Thoracic aorta endothelial cell (primary cell): ENCODE results near the gene LGALS7B. TPM values are rescaled to one million over a fixed set of nuclear protein-coding genes. Genes with fewer than 3 reads are reported as not detected.

Experiments
- small RNA-seq: library from RNA; depleted of rRNA; stranded (forward); fragments of <200 nt; gene quantifications from one replicate; pipeline ENCODE3, GENCODE V24; 2012
- total RNA-seq: library from RNA; depleted of rRNA; stranded (reverse); fragments of >200 nt; gene quantifications from 2 replicates; pipeline ENCODE4 v1.2.3, GENCODE V29; 2012

The LGALS7B gene
- total RNA-seq = not detected in 2 replicates

DNA sequence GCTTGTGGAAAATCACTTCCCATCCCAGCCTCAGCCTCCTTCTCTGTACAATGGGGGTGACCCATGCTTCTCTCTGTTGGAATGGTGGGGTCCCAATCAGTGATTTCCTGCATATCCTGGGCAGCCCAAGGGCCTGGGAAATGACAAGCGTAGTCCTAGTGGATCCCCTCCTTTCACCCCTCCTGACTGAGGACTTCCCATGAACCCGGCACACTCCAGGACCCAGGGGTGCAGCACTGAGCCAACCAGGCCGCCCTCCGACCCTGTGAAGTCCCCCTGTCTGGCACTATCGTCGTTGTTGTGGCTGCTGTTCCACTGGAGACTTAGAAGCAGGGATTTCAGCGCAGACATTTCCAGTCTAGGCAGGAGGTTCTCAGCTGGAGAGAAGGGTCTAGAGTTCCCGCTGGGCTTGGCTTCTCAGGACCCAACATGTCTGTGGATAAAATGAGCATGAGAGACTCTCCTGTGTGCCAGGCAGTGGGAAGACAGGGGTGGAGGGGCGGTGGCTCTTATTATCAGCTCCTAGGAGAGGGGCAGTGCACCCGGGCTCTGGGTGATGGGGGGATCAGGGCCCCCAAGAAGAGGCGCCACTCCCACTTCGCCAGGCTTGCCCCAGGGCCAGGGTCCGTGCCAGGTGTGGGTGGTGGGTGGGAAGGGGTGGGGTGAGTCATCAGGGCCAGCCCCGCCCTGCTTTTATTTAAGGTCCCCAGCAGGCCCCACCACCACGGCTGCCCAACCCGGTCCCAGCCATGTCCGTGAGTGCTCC, at the start of gene LGALS7B:
Gene LGALS7B, plus strand, starts transcription at position 723 of the 766 bp plus-strand sequence. Its CDS starts 27 bp downstream, at position 750.

DNA sequence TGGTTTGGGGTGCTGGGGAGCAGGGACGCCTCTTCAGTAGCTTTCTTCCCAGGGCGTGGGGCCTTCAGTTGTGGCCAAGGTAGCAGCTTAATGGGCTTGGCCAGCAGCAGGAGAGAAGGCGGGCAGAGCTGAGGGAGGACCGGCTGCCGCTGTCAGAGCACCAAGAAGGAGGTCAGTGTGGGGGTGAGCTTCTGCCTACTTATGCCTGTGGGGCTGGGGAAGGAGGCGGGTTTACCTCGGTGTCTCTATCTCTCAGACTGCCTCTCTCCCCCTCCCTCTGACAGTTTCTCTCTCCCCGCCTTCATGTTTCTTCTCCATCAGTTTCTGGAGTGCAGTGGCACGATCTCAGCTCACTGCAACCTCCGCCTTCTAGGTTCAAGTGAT, 44.7 kb upstream of the LGALS7B start, which contains the start of gene CAPN12:
Gene CAPN12, minus strand, starts transcription at position 177 of the 384 bp plus-strand sequence. CDS start 309 bp downstream, outside the sequence.

DNA sequence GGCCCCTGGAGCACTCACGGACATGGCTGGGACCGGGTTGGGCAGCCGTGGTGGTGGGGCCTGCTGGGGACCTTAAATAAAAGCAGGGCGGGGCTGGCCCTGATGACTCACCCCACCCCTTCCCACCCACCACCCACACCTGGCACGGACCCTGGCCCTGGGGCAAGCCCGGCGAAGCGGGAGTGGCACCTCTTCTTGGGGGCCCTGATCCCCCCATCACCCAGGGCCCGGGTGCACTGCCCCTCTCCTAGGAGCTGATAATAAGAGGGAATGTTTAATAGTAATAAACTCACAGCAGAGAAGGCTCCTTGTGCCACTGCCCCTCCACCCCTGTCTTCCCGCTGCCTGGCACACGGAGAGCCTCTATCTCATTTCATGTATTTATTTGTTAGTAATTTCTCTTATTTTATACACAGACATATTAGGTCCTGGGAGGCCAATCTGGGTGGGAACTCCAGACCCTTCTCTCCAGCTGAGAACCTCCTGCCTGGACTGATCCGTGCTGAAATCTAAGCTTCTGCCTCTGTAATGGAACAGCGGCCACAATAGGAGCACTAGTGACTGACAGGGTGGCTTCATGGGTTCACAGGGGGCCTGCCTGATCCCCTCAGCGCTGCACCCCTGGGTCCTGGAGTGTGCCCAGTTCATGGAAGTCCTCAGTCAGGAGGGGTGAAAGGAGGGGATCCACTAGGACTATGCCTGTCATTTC, 15.4 kb upstream of the LGALS7B start, which contains the start of gene LGALS7:
Gene LGALS7, minus strand, starts transcription at position 49 of the 709 bp plus-strand sequence. Its CDS starts 25 bp downstream, at position 24.

DNA sequence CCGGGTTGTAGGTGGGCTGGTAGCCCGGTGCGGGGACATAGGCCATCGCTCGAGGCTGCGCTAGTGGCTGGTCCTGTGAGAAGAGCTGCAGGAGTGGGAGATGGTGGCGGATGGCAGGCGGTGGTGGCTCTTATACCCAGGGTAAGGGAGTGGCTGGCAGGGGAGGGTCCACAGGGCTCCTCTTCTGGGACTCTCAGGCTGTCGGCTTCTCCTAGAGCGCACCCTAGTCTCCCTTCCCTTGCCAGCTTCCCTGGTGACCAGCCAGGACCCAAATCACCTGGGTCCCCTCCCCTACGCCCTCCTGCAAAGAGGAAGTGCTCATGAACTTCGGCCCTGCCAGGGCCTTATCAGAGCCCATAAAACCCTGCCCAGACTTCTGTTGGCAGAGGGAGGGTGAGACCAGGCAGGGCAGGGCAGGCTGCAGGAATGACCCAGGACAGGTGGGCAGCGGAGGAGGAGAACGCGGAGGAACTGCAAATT, 23.9 kb downstream of the LGALS7B start, which contains the start of gene LGALS4:
Gene LGALS4, minus strand, starts transcription at position 105 of the 480 bp plus-strand sequence. Its CDS starts 59 bp downstream, at position 46.

Small RNA genes lying within 50 kb of the gene (small RNA-seq; reads per million reads assigned to genes)
- gene RNU6-140P = 0.56 reads per million

Other genes with a start within 250 kb of the LGALS7B start
- gene MAP4K1, start 171.2 kb upstream of the LGALS7B start, total RNA-seq = 0.53 TPM in 1 of 2 replicates, not detected in the other
- 380 and 418 TPM in 2 replicates for gene EIF3K, start 170.0 kb upstream of the LGALS7B start, total RNA-seq
- 295 and 465 TPM in 2 replicates for gene ACTN4, start 141.6 kb upstream of the LGALS7B start, total RNA-seq
- 0.29 TPM in 1 of 2 replicates, not detected in the other for gene CAPN12, start 44.7 kb upstream of the LGALS7B start, total RNA-seq
- not detected in 2 replicates for gene LGALS7, start 15.7 kb upstream of the LGALS7B start, total RNA-seq
- gene LGALS4, start 23.7 kb downstream of the LGALS7B start, total RNA-seq = 0.13 TPM in 1 of 2 replicates, not detected in the other
- gene ECH1, start 42.6 kb downstream of the LGALS7B start, total RNA-seq = 26.6 and 32.7 TPM in 2 replicates
- gene HNRNPL, start 60.8 kb downstream of the LGALS7B start, total RNA-seq = 338 and 397 TPM in 2 replicates
- 8.0 and 12.7 TPM in 2 replicates for gene RINL, start 89.1 kb downstream of the LGALS7B start, total RNA-seq
- gene SIRT2, start 110.4 kb downstream of the LGALS7B start, total RNA-seq = 57.9 and 64.1 TPM in 2 replicates
- gene NFKBIB, start 110.8 kb downstream of the LGALS7B start, total RNA-seq = 16.5 and 17.9 TPM in 2 replicates
- gene CCER2, start 123.0 kb downstream of the LGALS7B start, total RNA-seq = not detected in 2 replicates
- gene SARS2, start 141.6 kb downstream of the LGALS7B start, total RNA-seq = 14.1 and 24.6 TPM in 2 replicates
- gene MRPS12, start 141.7 kb downstream of the LGALS7B start, total RNA-seq = 32.4 and 39.1 TPM in 2 replicates
- gene FBXO17, start 186.5 kb downstream of the LGALS7B start, total RNA-seq = 13.8 and 24.1 TPM in 2 replicates
- gene FBXO27, start 243.3 kb downstream of the LGALS7B start, total RNA-seq = 1.7 and 2.4 TPM in 2 replicates